ENCODE results near the gene LCN9. TPM values are rescaled to one million over a fixed set of nuclear protein-coding genes. Genes with fewer than 3 reads are reported as not detected.
"Not testable (repeated sequence)": the region's sequence is repeated elsewhere in the genome, so short reads cannot be mapped to it uniquely, and the experiment has no call there.

LCN9 gene
- total RNA-seq, 1 donor from 2014 or later: not detected

DNA sequence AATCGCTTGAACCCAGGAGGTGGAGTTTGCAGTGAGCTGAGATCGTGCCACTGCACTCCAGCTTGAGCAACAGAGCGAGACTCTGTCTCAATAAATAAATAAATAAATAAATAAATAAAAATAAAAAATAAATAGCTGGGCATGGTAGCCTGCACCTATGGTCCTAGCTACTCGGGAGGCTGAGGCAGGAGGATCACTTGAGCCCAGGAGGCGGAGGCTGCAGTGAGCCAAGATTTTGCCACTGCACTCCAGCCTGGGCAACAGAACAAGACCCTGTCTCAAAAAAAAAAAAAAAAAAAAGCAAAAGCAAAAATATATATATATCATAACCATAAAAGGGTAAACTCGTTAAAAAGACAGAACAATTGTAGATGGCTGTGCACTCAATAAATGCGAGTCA is 9.7 kb downstream of the LCN9 start:
- H3K9me3 Mint-ChIP-seq; H3K27me3 Mint-ChIP-seq; DNase-seq; intact Hi-C loops (cut with micrococcal nuclease); H3K4me1 Mint-ChIP-seq; H3K36me3 Mint-ChIP-seq (ENCODE audit: low read depth); H3K27ac Mint-ChIP-seq; H3K4me3 Mint-ChIP-seq: not testable (repeated sequence)

- Mint-ChIP-seq H3K4me3 (no peak overlapping the region), H3K4me1 (no peaks in the 10 kb centered on the region)
- intact Hi-C loops (cut with micrococcal nuclease): no loop called here
Measured at GRCh38 chr9:135673941-135674340, 10.8 kb downstream of the LCN9 start.

DNA sequence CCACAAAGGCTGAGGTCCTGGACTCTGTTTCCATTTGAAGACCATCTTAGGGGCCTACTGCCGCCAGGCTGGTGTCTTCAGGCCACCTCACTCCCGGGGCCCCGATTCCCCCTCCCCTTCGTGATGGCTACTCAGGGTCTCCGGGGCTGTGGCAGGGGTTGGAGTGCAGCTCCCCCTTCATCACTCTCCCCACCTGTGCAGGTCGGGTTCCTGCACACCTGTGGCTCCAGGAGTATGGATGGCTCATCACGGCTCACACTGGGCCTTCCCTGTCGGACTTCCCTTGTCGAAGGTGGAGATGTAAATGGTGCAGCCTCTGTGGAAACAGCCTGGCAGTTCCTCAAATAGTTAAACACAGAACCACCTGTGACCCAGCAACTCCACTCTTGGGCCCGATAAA is 11.9 kb downstream of the LCN9 start:
- no peaks in the 10 kb centered on the region for H3K9me3 Mint-ChIP-seq
- no peaks in the 10 kb centered on the region for H3K27me3 Mint-ChIP-seq
- no peak overlapping the region for H3K4me3 Mint-ChIP-seq
- intact Hi-C loops (cut with micrococcal nuclease): no loop called here
- H3K4me1 Mint-ChIP-seq: no peaks in the 10 kb centered on the region
- no peaks in the 10 kb centered on the region for H3K36me3 Mint-ChIP-seq (ENCODE audit: low read depth)
- no peak for DNase-seq
- H3K27ac Mint-ChIP-seq: no peak overlapping the region

More at GRCh38 chr9:135673941-135674340, 10.8 kb downstream of the LCN9 start:
- Mint-ChIP-seq H3K9me3 (no peaks in the 10 kb centered on the region), H3K36me3 (ENCODE audit: low read depth) (no peaks in the 10 kb centered on the region), H3K27ac (no peak overlapping the region), H3K27me3 (no peaks in the 10 kb centered on the region)
- no peak for DNase-seq

DNA sequence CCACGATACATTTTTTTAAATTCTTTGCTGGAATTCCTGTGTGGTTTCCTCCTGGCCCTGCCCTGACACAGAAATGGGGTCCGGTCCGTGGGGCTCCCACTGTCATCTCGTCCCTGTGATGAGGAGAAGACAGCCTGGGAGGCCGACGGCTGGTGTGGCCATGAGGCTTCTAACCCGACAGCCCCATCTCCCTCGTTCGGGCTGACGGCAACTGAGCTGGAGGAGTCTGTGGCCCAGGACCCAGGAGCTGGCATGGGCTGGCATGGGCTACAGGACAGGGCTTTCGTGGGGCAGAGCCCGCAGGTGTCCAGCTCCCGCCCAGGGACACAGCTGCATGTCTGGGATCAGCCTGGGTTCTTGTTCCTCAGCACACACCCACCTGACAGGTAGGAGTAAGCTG is 13.8 kb downstream of the LCN9 start:
- H3K27me3 Mint-ChIP-seq: no peaks in the 10 kb centered on the region
- H3K9me3 Mint-ChIP-seq: no peaks in the 10 kb centered on the region
- H3K27ac Mint-ChIP-seq: no peak overlapping the region

DNA sequence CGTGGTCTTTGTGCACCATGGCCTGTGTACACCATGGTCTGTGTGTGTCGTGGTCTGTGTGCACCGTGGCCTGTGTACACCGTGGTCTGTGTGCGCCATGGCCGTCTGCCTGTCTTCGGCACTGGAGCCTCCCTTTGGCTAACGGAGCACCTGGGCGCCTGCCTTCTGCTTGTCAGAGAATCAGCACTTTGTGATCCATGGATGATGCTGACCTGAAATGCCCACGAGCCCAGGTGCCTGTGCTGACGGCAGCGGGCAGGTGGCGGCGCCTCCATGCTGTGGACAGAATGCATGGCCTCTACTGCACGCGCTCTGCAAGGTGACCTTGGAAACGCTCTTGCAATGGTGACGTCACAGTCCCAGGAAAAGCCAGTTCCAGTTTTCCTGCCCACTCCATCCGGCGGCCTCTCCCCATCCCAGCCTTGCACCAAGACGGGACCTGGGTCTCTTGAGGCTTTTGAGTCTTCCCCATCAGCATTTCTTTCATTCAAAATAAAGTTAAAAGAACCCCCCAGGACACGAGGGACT is 14.6 kb downstream of the LCN9 start:
- Mint-ChIP-seq H3K9me3 (no peaks in the 10 kb centered on the region), H3K4me1 (no peaks in the 10 kb centered on the region), H3K27ac (no peak overlapping the region), H3K4me3 (no peak overlapping the region), H3K36me3 (ENCODE audit: low read depth) (no peaks in the 10 kb centered on the region), H3K27me3 (no peaks in the 10 kb centered on the region)
- no peak for DNase-seq
- intact Hi-C loops (cut with micrococcal nuclease): no loop called here

More for the DNA sequence above, 13.8 kb downstream of the LCN9 start:
- H3K4me3 Mint-ChIP-seq: no peak overlapping the region
- intact Hi-C loops (cut with micrococcal nuclease): no loop called here
- no peaks in the 10 kb centered on the region for H3K36me3 Mint-ChIP-seq (ENCODE audit: low read depth)
- H3K4me1 Mint-ChIP-seq: no peaks in the 10 kb centered on the region
- no peak for DNase-seq

GRCh38 chr9:135678236-135679017 is 15.3 kb downstream of the LCN9 start:
- no peaks in the 10 kb centered on the region for H3K9me3 Mint-ChIP-seq
- no peak for DNase-seq
- no peaks in the 10 kb centered on the region for H3K27me3 Mint-ChIP-seq
- no peak overlapping the region for H3K4me3 Mint-ChIP-seq
- H3K27ac Mint-ChIP-seq: no peak overlapping the region
- no peaks in the 10 kb centered on the region for H3K4me1 Mint-ChIP-seq
- H3K36me3 Mint-ChIP-seq (ENCODE audit: low read depth): no peaks in the 10 kb centered on the region
- intact Hi-C loops (cut with micrococcal nuclease): no loop called here

GRCh38 chr9:135680056-135680455 is 16.9 kb downstream of the LCN9 start:
- intact Hi-C loops (cut with micrococcal nuclease): no loop called here
- Mint-ChIP-seq H3K9me3 (no peaks in the 10 kb centered on the region), H3K4me3 (no peak overlapping the region), H3K36me3 (ENCODE audit: low read depth) (no peaks in the 10 kb centered on the region), H3K27ac (no peak overlapping the region), H3K4me1 (no peaks in the 10 kb centered on the region), H3K27me3 (no peaks in the 10 kb centered on the region)
- no peak for DNase-seq

DNA sequence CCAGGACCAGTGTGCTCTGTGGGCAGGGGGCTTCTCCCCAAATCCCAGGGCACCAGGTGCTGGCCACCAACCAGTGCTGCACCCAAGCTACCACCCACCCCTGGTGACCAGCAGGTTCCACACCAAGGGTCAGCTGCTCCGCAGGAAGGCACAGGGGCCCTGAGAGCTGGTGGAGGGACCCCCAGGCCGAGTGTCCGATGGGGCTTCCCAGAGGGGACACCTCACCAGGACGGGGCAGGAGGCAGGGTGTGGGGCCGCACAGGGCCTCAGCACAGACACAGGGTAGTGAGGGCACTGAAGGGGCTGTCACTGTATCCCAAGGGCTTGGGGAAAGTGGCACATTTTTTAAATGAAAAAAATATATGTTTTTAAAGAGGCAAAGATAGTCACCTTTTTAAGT is 18.1 kb downstream of the LCN9 start:
- DNase-seq: no peak
- Mint-ChIP-seq H3K27ac (no peak overlapping the region), H3K27me3 (no peaks in the 10 kb centered on the region), H3K36me3 (ENCODE audit: low read depth) (no peaks in the 10 kb centered on the region), H3K4me3 (no peak overlapping the region), H3K4me1 (no peaks in the 10 kb centered on the region), H3K9me3 (no peaks in the 10 kb centered on the region)
- intact Hi-C loops (cut with micrococcal nuclease): no loop called here

DNA sequence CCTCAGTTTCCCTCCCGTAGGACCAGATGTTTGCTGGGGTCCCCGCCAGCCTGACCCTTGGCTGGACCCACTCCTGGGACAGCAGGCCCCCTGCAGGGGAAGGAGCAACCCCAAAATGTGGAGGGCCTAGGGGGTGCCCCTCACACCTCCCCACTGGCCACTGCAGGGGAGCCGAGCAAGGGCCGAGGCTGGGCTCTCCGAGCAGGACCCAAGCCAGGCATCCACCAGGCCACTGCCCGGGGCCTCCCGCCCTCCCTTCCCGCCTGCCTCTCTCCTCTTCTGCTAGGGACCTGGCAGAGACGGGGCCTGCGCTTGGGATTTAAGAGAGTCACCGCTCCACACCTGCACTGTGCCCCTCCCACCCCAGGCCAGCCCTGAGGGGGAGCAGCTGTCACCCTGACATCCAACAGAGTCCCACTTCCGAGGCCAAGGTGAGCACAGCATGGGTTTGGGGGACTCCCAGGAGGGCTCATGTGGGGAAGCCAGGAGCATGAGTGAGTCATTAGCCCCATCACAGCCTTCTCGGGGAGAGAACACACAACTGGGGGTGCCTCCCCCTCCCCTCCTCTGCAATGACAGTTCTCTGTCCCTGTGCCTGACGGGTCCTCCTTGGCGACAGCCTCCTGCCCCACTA is 20.4 kb downstream of the LCN9 start:
- H3K27me3 Mint-ChIP-seq: no peaks in the 10 kb centered on the region
- DNase-seq: no peak
- no peaks in the 10 kb centered on the region for H3K36me3 Mint-ChIP-seq (ENCODE audit: low read depth)
- no peak overlapping the region for H3K27ac Mint-ChIP-seq
- H3K9me3 Mint-ChIP-seq: no peaks in the 10 kb centered on the region
- H3K4me3 Mint-ChIP-seq: no peak overlapping the region
- intact Hi-C loops (cut with micrococcal nuclease): no loop called here
- no peaks in the 10 kb centered on the region for H3K4me1 Mint-ChIP-seq

DNA sequence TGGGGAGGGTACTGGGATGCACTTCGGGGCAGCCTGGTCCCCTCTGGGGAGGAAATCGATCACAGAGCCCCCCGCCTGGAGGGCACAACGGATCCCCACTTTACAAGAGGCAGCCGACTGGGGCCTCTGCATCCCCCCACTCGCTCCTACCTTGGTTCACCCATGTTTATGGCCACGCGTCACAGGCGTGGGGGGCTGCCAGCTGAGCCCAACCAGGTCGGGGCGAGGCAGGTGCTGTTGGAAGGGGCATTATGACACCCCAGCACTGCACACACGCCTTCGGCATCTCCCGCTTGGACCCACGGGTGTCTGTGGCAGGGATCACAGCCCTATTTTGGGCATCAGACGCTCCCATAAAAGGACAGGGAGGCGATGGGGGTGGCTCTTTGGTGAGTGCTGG is 21.6 kb downstream of the LCN9 start:
- intact Hi-C loops (cut with micrococcal nuclease): no loop called here
- no peaks in the 10 kb centered on the region for H3K36me3 Mint-ChIP-seq (ENCODE audit: low read depth)
- H3K9me3 Mint-ChIP-seq: no peaks in the 10 kb centered on the region
- H3K27ac Mint-ChIP-seq: no peak overlapping the region
- DNase-seq: no peak
- no peaks in the 10 kb centered on the region for H3K27me3 Mint-ChIP-seq
- no peak overlapping the region for H3K4me3 Mint-ChIP-seq
- no peaks in the 10 kb centered on the region for H3K4me1 Mint-ChIP-seq

DNA sequence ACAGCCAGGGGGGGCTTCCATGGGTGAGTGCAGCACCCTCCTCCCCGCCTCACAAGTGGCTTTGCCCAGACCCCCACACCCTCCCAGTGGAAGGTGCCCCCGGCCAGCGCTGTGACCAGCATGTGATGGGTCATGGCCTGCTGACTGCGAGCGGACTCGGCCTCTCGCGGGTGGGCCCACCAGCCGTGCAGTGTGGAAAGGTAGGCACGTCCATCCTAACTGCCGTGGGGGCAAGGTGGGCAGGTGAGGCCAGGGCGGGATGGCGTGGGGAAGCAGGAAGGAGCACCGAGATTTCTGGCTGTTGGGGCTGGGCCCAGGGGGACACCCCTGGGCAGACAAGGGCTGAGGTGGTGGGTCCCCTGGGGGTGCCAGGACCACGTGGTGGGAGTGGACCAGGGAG is 24.1 kb downstream of the LCN9 start:
- Mint-ChIP-seq H3K9me3 (no peaks in the 10 kb centered on the region), H3K27me3 (no peaks in the 10 kb centered on the region), H3K4me3 (no peak overlapping the region), H3K36me3 (ENCODE audit: low read depth) (no peaks in the 10 kb centered on the region), H3K4me1 (no peaks in the 10 kb centered on the region), H3K27ac (no peak overlapping the region)
- no peak for DNase-seq
- intact Hi-C loops (cut with micrococcal nuclease): no loop called here

- intact Hi-C loops (cut with micrococcal nuclease): no loop called here
Measured at GRCh38 chr9:135689011-135689410, 25.9 kb downstream of the LCN9 start.

GRCh38 chr9:135690836-135691570 is 27.9 kb downstream of the LCN9 start:
- Mint-ChIP-seq H3K27ac (no peak overlapping the region), H3K9me3 (no peaks in the 10 kb centered on the region), H3K36me3 (ENCODE audit: low read depth) (no peaks in the 10 kb centered on the region), H3K4me3 (no peak overlapping the region), H3K27me3 (no peaks in the 10 kb centered on the region), H3K4me1 (no peaks in the 10 kb centered on the region)
- no peak for DNase-seq
- intact Hi-C loops (cut with micrococcal nuclease): no loop called here

More at GRCh38 chr9:135689011-135689410, 25.9 kb downstream of the LCN9 start:
- no peaks in the 10 kb centered on the region for H3K27me3 Mint-ChIP-seq
- no peaks in the 10 kb centered on the region for H3K36me3 Mint-ChIP-seq (ENCODE audit: low read depth)
- H3K9me3 Mint-ChIP-seq: no peaks in the 10 kb centered on the region
- H3K4me1 Mint-ChIP-seq: no peaks in the 10 kb centered on the region
- DNase-seq: no peak
- no peak overlapping the region for H3K4me3 Mint-ChIP-seq
- H3K27ac Mint-ChIP-seq: no peak overlapping the region

DNA sequence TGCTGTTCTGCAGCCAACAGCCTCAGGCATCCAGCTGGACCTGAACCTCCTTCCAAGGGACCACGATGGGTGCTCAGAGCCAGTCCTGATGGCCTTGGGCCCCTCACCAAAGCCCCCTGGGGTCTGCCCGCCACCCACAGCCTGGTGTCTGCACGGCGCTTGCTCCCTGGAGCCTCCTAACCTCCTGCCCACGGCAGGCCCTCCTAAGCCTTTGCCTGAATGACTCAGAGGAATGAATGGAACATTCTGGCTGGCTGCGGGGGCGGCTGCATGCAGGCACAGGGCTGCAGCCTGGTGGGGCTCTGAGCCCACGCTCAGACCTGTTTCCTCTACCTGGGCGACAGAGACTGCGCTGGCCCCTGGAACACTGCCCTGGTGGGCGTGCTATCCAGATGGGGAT is 29.3 kb downstream of the LCN9 start:
- no peaks in the 10 kb centered on the region for H3K36me3 Mint-ChIP-seq (ENCODE audit: low read depth)
- no peak overlapping the region for H3K27ac Mint-ChIP-seq
- H3K27me3 Mint-ChIP-seq: no peaks in the 10 kb centered on the region
- H3K4me1 Mint-ChIP-seq: no peaks in the 10 kb centered on the region
- intact Hi-C loops (cut with micrococcal nuclease): no loop called here
- DNase-seq: no peak
- no peaks in the 10 kb centered on the region for H3K9me3 Mint-ChIP-seq
- no peak overlapping the region for H3K4me3 Mint-ChIP-seq
